GM18858 (cell line): ENCODE data around the gene TRIM56.
"Not testable (repeated sequence)": the region's sequence is repeated elsewhere in the genome, so short reads cannot be mapped to it uniquely, and the experiment has no call there.

Experiments
- ATAC-seq: cut with Tn5 transposase; IDR thresholded peaks from one replicate; pipeline ENCODE4 v1.9.1; 2021; ENCODE audit not compliant: unreplicated experiment

Gene TRIM56

GRCh38 chr7:101085162-101085964 is at the start of gene TRIM56:
TRIM56 (plus strand) TSS chr7:101085481; CDS start chr7:101087313, 1,832 bp downstream.
- peak; percentile 78 for ATAC-seq

- ATAC-seq, result no peak
Measured at GRCh38 chr7:101035941-101036340, 49.3 kb upstream of the TRIM56 start.

- ATAC-seq, result not testable (repeated sequence)
Measured at GRCh38 chr7:101041283-101041682, 44.0 kb upstream of the TRIM56 start.

- no peak for ATAC-seq
Measured at GRCh38 chr7:101058355-101058754, 26.9 kb upstream of the TRIM56 start.

GRCh38 chr7:101059620-101059942 is 25.7 kb upstream of the TRIM56 start:
- no peak for ATAC-seq

GRCh38 chr7:101060992-101061391 is 24.3 kb upstream of the TRIM56 start:
- ATAC-seq, result no peak

- not testable (repeated sequence) for ATAC-seq
Measured at GRCh38 chr7:101064176-101064550, 21.1 kb upstream of the TRIM56 start.

- ATAC-seq, result not testable (repeated sequence)
Measured at GRCh38 chr7:101065162-101065561, 20.1 kb upstream of the TRIM56 start.

- no peak for ATAC-seq
Measured at GRCh38 chr7:101066141-101066832, 19.0 kb upstream of the TRIM56 start.

- ATAC-seq, result no peak
Measured at GRCh38 chr7:101066833-101067177, 18.5 kb upstream of the TRIM56 start.

GRCh38 chr7:101068401-101068800 is 16.9 kb upstream of the TRIM56 start:
- no peak for ATAC-seq

GRCh38 chr7:101071362-101072104 is 13.7 kb upstream of the TRIM56 start:
- ATAC-seq, result not testable (repeated sequence)

- no peak for ATAC-seq
Measured at GRCh38 chr7:101075646-101076045, 9.6 kb upstream of the TRIM56 start.

GRCh38 chr7:101076183-101076582 is 9.1 kb upstream of the TRIM56 start:
- ATAC-seq, result not testable (repeated sequence)

- peak; percentile 82 for ATAC-seq
Measured at GRCh38 chr7:101077303-101078086, 7.8 kb upstream of the TRIM56 start.

GRCh38 chr7:101081432-101081831 is 3.8 kb upstream of the TRIM56 start:
- no peak for ATAC-seq

GRCh38 chr7:101084865-101085161 is 468 bp upstream of the TRIM56 start:
- ATAC-seq, result no peak

GRCh38 chr7:101087334-101088068 is 2.2 kb downstream of the TRIM56 start:
- ATAC-seq, result no peak

GRCh38 chr7:101088069-101088425 is 2.8 kb downstream of the TRIM56 start:
- no peak for ATAC-seq

- ATAC-seq, result no peak
Measured at GRCh38 chr7:101088858-101089529, 3.7 kb downstream of the TRIM56 start.
